ENCODE data around the gene APOL1.
"Not testable (repeated sequence)": the region's sequence is repeated elsewhere in the genome, so short reads cannot be mapped to it uniquely, and the experiment has no call there.

- not testable (repeated sequence) for TF ChIP-seq ARNTL (CRISPR knock-in tag; IDR thresholded peaks at IDR 0.05; ENCODE audit: borderline replicate concordance, low read depth); GLIS3 (CRISPR knock-in tag; IDR thresholded peaks at IDR 0.05); POU6F1 (CRISPR knock-in tag; IDR thresholded peaks at IDR 0.05; ENCODE audit: borderline replicate concordance, low read depth); TOX (CRISPR knock-in tag; IDR thresholded peaks at IDR 0.05; ENCODE audit: borderline replicate concordance)
Observed at GRCh38 chr22:36261675-36262074, 8.7 kb downstream of the APOL1 start.

Data from SK-N-SH treated with all-trans-retinoic acid at 6 μM for 48 hours (cell line).